Stimulated activated naive CD8-positive, alpha-beta T cell treated with anti-CD3 and anti-CD28 coated beads, Interleukin-15, amount 100 ng/mL, for 72 hours (primary cell): ENCODE data around the gene TAAR2.
A peak's percentile ranks its signal among the peaks of the same experiment; 100 is the strongest.
"Not testable (repeated sequence)": the region's sequence is repeated elsewhere in the genome, so short reads cannot be mapped to it uniquely, and the experiment has no call there.

Experiments
- ATAC-seq: fragments of 150-1000 bp; cut with Tn5 transposase; 2 replicates; pipeline ENCODE4 v1.10.0; 2021; ENCODE audit warnings: mild to moderate bottlenecking, moderate library complexity
- DNase-seq, 2 donors: peaks; one replicate each; pipeline ENCODE4 v3.0.0; 2021 to 2022
- H3K27ac Mint-ChIP-seq, 2 donors: one replicate each; pipeline ENCODE4 v1.8.0; 2022; ENCODE audit warnings: mild to moderate bottlenecking in 2 of 2, mixed read lengths in 2 of 2, moderate library complexity in 2 of 2
- H3K27me3 Mint-ChIP-seq: one replicate; pipeline ENCODE4 v1.8.0; 2022; ENCODE audit warnings: mixed read lengths
- H3K4me1 Mint-ChIP-seq: one replicate; pipeline ENCODE4 v1.8.0; 2022; ENCODE audit warnings: mild to moderate bottlenecking, mixed read lengths
- H3K4me3 Mint-ChIP-seq, 2 donors: one replicate each; pipeline ENCODE4 v1.8.0; 2022; ENCODE audit warnings: mild to moderate bottlenecking in 2 of 2, mixed read lengths in 2 of 2, moderate library complexity in 1 of 2
- H3K9me3 Mint-ChIP-seq, 2 donors: one replicate each; pipeline ENCODE4 v1.8.0; 2022; ENCODE audit warnings: mixed read lengths in 2 of 2

The TAAR2 gene

DNA sequence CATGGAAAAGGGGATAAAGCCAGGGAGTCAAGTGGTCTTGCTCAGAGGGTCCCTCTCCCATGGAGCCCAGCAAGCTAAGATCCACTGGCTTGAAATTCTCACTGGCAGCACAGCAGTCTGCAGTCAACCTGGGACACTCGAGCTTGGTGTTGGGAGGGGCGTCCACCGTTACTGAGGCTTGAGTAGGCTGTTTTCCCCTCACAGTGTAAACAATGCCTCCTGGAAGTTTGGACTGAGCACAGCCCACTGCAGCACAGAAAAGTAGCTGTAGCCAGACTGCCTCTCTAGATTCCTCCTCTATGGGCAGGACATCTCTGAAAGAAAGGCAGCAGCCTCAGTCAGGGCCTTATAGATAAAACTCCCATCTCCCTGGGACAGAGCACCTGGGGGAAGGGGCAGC lies 11.2 kb upstream of the TAAR2 start:
- not testable (repeated sequence) for DNase-seq, ATAC-seq, H3K27ac Mint-ChIP-seq, H3K4me3 Mint-ChIP-seq, H3K4me1 Mint-ChIP-seq
- peaks cover 12 to 30% of the 10 kb centered on the region in 2 donors for H3K9me3 Mint-ChIP-seq
- H3K27me3 Mint-ChIP-seq: peaks cover 65% of the 10 kb centered on the region

DNA sequence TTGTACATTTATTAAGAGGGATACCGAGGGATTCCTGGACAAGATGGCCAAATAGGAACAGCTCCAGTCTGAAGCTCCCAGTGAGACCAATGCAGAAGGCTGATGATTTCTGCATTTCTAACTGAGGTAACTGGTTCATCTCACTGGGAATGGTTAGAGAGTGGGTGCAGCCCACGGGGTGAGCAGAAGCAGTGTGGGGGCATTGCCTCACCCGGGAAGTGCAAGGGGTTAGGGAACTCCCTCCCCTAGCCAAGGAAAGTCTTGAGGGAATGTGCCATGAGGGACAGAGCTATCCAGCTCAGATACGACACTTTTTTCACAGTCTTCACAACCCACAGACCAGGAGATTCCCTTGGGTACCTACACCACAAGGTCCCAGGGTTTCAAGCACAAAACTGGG lies 10.7 kb upstream of the TAAR2 start:
- peaks cover 12 to 30% of the 10 kb centered on the region in 2 donors for H3K9me3 Mint-ChIP-seq
- no peak for ATAC-seq
- no peaks in the 10 kb centered on the region for H3K4me1 Mint-ChIP-seq
- H3K27me3 Mint-ChIP-seq: peaks cover 65% of the 10 kb centered on the region
- peak overlapping the region in 1 of 2 donors; percentile 50 for H3K27ac Mint-ChIP-seq
- no peak for DNase-seq
- no peak overlapping the region for H3K4me3 Mint-ChIP-seq

DNA sequence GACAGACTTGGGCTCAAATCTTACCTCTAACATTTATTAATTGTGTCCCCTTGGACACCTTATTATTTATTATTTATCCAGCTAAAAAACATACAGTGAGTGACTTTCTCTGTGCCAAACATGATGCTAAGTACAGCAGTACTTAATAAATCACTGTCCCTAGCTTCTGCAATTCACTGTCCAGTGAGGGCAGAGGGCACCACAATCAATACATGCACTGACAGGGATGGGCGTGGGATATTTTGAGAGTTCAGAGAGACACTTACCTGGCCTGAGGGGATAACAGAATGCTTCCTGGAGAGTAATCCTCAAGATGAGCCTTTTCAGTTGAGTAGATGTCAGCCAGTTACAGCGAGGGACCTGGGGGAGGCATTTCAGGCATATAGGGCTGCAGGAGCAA lies 9.3 kb upstream of the TAAR2 start:
- Mint-ChIP-seq H3K27me3 (peaks cover 71% of the 10 kb centered on the region), H3K4me3 (no peak overlapping the region), H3K9me3 (peaks cover 12 to 24% of the 10 kb centered on the region in 2 donors), H3K27ac (no peak overlapping the region), H3K4me1 (no peaks in the 10 kb centered on the region)
- no peak for ATAC-seq
- no peak for DNase-seq

- no peak for DNase-seq
- H3K9me3 Mint-ChIP-seq: peaks cover 0 to 4% of the 10 kb centered on the region in 2 donors
- no peak for ATAC-seq
- H3K27me3 Mint-ChIP-seq: peaks cover 44% of the 10 kb centered on the region
- H3K4me3 Mint-ChIP-seq: no peak overlapping the region
- H3K4me1 Mint-ChIP-seq: no peaks in the 10 kb centered on the region
- H3K27ac Mint-ChIP-seq: no peak overlapping the region
Measured at GRCh38 chr6:132623106-132623845, 799 bp downstream of the TAAR2 start.

DNA sequence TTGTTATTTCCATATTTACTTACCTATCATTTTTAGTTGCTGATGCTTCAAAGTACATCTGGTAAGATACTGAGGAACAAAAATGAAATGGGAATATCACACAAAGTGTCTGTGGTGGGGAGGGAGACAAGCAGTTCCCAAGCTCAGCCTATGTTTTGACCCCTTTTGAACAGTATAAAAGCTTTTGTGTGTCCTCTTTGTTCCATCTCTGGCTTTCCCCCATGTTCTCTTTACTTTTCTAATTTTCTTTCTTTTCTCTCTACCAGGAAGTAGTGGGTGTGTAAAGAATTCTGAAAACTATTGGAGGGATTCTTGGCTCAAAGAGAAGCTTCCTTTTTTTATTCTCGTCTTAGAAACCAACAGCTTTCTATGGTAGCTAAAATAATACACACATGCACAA lies 7.4 kb downstream of the TAAR2 start:
- no peaks in the 10 kb centered on the region for H3K9me3 Mint-ChIP-seq
- H3K27me3 Mint-ChIP-seq: no peaks in the 10 kb centered on the region
- DNase-seq: no peak
- H3K4me1 Mint-ChIP-seq: no peaks in the 10 kb centered on the region
- H3K4me3 Mint-ChIP-seq: no peak overlapping the region
- ATAC-seq: no peak
- no peak overlapping the region for H3K27ac Mint-ChIP-seq

GRCh38 chr6:132614554-132614953 lies 9.5 kb downstream of the TAAR2 start:
- DNase-seq: no peak
- H3K27me3 Mint-ChIP-seq: no peaks in the 10 kb centered on the region
- H3K9me3 Mint-ChIP-seq: no peaks in the 10 kb centered on the region
- H3K4me1 Mint-ChIP-seq: no peaks in the 10 kb centered on the region
- peak overlapping the region; percentile 38 to 54 for H3K4me3 Mint-ChIP-seq
- ATAC-seq: no peak
- H3K27ac Mint-ChIP-seq: no peak overlapping the region

GRCh38 chr6:132612449-132613108 lies 11.5 kb downstream of the TAAR2 start:
- DNase-seq (no peak), ATAC-seq (no peak)
- no peaks in the 10 kb centered on the region for H3K27me3 Mint-ChIP-seq
- no peaks in the 10 kb centered on the region for H3K4me1 Mint-ChIP-seq
- no peaks in the 10 kb centered on the region for H3K9me3 Mint-ChIP-seq
- no peak overlapping the region for H3K4me3 Mint-ChIP-seq
- H3K27ac Mint-ChIP-seq: no peak overlapping the region

DNA sequence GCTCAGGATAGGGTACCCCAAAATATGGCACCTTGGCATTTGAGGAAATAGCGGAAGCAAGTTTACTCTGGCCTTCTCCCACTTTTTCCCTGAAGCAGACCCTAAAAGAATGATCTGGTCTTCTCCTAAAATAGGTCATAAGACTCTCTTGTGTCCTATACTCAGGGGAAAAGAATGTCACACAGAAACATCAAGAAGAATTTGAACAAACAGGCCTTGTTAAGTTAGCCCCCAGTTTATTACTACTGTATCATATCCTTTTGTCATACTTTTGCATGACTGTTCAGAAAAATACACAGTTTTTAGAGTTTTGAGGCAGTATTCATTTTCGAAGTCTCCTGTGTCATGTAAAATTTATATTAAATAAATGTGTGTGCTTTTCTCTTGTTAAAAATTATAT lies 12.5 kb downstream of the TAAR2 start:
- no peak for DNase-seq
- Mint-ChIP-seq H3K27me3 (peaks cover 3% of the 10 kb centered on the region), H3K27ac (no peak overlapping the region), H3K9me3 (no peaks in the 10 kb centered on the region), H3K4me3 (no peak overlapping the region), H3K4me1 (no peaks in the 10 kb centered on the region)
- ATAC-seq: no peak

- H3K4me3 Mint-ChIP-seq: no peak overlapping the region
- ATAC-seq (no peak), DNase-seq (no peak)
- no peaks in the 10 kb centered on the region for H3K4me1 Mint-ChIP-seq
- no peak overlapping the region for H3K27ac Mint-ChIP-seq
- H3K9me3 Mint-ChIP-seq: no peaks in the 10 kb centered on the region
- peaks cover 15% of the 10 kb centered on the region for H3K27me3 Mint-ChIP-seq
Measured at GRCh38 chr6:132607544-132608233, 16.4 kb downstream of the TAAR2 start.

GRCh38 chr6:132604635-132605152 lies 19.4 kb downstream of the TAAR2 start:
- no peaks in the 10 kb centered on the region for H3K4me1 Mint-ChIP-seq
- no peak overlapping the region for H3K4me3 Mint-ChIP-seq
- DNase-seq (no peak), ATAC-seq (no peak)
- peaks cover 15% of the 10 kb centered on the region for H3K27me3 Mint-ChIP-seq
- H3K9me3 Mint-ChIP-seq: no peaks in the 10 kb centered on the region
- H3K27ac Mint-ChIP-seq: no peak overlapping the region

DNA sequence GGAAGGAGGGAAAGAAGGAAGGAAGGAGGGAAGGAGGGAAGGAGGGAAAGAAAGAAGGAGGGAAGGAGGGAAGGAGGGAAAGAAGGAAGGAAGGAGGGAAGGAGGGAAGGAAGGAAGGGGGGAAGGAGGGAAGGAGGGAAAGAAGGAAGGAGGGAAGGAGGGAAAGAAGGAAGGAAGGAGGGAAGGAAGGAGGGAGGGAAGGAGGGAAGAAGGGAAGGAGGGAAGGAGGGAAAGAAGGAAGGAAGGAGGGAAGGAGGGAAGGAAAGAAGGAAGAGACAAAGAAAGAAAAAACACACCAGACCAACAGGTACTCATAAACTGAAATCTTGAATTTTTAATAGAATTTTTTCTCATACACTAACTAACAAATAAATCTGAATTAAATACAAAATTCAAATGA lies 23.2 kb downstream of the TAAR2 start:
- DNase-seq, H3K27ac Mint-ChIP-seq, H3K9me3 Mint-ChIP-seq, ATAC-seq, H3K4me3 Mint-ChIP-seq, H3K4me1 Mint-ChIP-seq: not testable (repeated sequence)
- H3K27me3 Mint-ChIP-seq: peaks cover 17% of the 10 kb centered on the region

DNA sequence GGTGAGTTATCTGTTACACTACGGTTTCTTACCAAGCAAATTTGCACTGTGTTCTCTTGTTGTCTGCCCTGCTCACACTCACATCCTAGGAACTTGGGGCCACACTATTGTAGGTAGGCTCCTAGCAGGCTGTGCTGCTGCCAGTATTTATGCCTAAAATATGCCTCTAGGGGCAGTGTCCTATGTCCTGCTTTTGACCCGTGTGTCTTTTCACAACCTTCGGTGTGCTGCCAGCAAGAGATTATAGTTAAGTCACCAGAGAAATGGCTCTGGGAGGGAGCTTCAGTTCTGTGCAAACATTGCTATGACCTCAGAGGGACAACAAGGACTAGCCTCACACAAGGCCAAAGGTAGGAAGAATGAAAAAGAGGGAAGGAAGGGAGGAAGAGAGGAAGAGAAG lies 25.6 kb downstream of the TAAR2 start:
- peak; percentile 49 for ATAC-seq
- Mint-ChIP-seq H3K9me3 (no peaks in the 10 kb centered on the region), H3K27me3 (peaks cover 9% of the 10 kb centered on the region), H3K4me1 (no peaks in the 10 kb centered on the region), H3K27ac (no peak overlapping the region), H3K4me3 (no peak overlapping the region)
- DNase-seq: no peak

DNA sequence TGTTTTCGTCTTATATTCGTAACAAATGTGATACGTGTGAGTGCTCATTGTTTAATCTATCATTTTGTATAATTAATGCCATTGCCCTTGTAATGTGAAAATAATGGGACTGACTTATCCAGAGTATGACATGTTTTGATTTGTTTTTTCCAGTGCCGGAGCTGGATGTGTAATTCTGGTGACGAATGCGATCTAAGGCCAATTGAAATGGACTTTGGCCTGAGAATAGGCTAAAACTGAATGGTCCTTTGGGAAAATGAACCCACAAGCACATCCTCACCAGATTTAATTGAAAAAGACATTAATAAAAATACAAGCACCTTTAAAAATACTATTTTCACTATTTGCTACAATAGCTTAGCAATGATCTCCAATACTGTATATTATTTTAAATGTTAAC lies 27.9 kb downstream of the TAAR2 start:
- H3K4me1 Mint-ChIP-seq: no peaks in the 10 kb centered on the region
- no peak overlapping the region for H3K4me3 Mint-ChIP-seq
- DNase-seq (no peak), ATAC-seq (no peak)
- H3K27me3 Mint-ChIP-seq: peaks cover 27% of the 10 kb centered on the region
- H3K27ac Mint-ChIP-seq: no peak overlapping the region
- no peaks in the 10 kb centered on the region for H3K9me3 Mint-ChIP-seq

DNA sequence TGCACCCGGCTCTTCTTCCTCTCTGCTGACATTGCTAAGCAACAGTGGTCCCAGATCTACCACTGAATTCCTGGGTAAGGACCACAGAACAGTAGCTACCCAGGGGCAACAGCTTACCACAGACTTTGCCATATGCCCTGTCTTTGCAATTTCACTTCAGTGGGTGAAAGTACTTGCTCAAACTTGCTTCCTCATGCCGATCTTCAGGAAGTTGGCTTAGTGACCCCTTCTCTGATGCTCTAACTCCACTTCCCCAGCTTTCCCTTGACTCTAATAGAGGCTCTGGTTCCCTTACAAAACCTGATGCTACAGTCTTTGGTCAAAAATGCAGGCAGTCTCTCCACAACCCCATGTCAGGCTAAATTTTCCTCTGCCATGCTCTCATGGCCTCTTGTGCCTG lies 31.2 kb downstream of the TAAR2 start:
- Mint-ChIP-seq H3K4me1 (no peaks in the 10 kb centered on the region), H3K4me3 (no peak overlapping the region), H3K9me3 (no peaks in the 10 kb centered on the region), H3K27ac (no peak overlapping the region), H3K27me3 (peaks cover 28% of the 10 kb centered on the region)
- no peak for DNase-seq
- ATAC-seq: no peak

DNA sequence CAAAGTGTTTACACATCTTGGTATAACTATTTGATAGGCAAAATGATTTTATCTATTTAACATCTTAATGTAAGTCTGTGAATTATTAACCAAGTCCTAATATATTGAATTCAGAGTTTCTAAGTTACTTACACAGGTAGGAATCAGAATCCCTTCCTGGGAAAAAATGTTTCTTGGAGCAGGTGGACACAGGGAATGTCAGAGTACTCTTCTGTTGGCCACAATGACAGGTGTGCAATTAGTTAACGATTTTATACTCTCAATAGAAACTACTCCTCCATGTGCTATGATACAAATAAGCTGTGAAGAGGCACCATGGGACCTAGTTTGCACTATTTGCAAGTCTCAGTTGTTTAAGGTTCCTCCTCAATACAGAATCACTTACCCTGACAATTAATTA lies 33.7 kb downstream of the TAAR2 start:
- DNase-seq (no peak), ATAC-seq (no peak)
- no peaks in the 10 kb centered on the region for H3K9me3 Mint-ChIP-seq
- no peaks in the 10 kb centered on the region for H3K4me1 Mint-ChIP-seq
- H3K4me3 Mint-ChIP-seq: no peak overlapping the region
- no peak overlapping the region for H3K27ac Mint-ChIP-seq
- peaks cover 41% of the 10 kb centered on the region for H3K27me3 Mint-ChIP-seq

DNA sequence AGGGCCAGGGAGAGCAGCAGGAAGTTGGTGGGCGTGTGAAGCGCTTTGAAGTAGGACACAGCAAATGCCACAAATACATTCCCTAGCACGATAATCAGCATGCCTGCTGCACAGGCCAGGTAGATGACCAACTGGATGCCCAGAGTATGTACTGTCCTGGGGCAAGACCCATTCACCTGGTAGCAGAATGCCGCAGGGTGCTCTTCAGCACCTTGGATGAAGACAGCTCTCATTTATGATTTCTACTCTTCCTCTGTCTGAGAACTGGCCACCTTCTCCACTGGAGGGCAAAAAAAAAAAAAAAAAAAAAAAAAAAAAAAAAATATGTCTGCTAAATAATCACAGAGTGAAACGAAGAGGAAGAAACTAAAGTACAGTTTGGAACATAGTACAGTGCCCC lies 34.6 kb downstream of the TAAR2 start, which contains the start of gene TAAR5:
TSS of gene TAAR5 (minus strand) at position 288 of the 400 bp plus-strand sequence. CDS start at position 233, 55 bp downstream.
- H3K27ac Mint-ChIP-seq: no peak within 1 kb of the TSS
- H3K4me1 Mint-ChIP-seq: no peaks in the 10 kb centered on the region
- ATAC-seq (peak; percentile 18), DNase-seq (no peak)
- peaks cover 41% of the 10 kb centered on the region for H3K27me3 Mint-ChIP-seq
- no peak within 1 kb of the TSS for H3K4me3 Mint-ChIP-seq
- H3K9me3 Mint-ChIP-seq: no peaks in the 10 kb centered on the region
